ENCODE data around the gene STIP1. TPM values are rescaled to one million over a fixed set of nuclear protein-coding genes. Genes with fewer than 3 reads are reported as not detected.

Gene STIP1
- total RNA-seq, 1 experiment from 2014 or later, result 338 TPM

- H3K79me2 ChIP-seq (ENCODE audit: insufficient read depth, low read length), result no peaks in the 10 kb centered on the region
- H3K14ac ChIP-seq (ENCODE audit: insufficient read depth, low read length), result no peak overlapping the region
- Mint-ChIP-seq H3K27ac (no peak overlapping the region), H3K4me1 (peaks cover 23 to 34% of the 10 kb centered on the region in 2 experiments), H3K4me3 (peak overlapping the region; percentile 80 to 91), H3K27me3 (ENCODE audit: low read depth) (peaks cover 11% of the 10 kb centered on the region), H3K9me3 (no peaks in the 10 kb centered on the region), H3K36me3 (ENCODE audit: insufficient read depth in 1 of 3, low read depth in 3 of 3) (peaks cover 0 to 14% (median 10%) of the 10 kb centered on the region in 3 experiments; a peak in 4 of 7 replicates)
- no peak overlapping the region for H3K9ac ChIP-seq (ENCODE audit: extremely low read depth, insufficient read length, low read length)
- H2BK5ac ChIP-seq (ENCODE audit: insufficient read length, low read length), result no peak overlapping the region
- H3T11ph ChIP-seq (ENCODE audit: low read length), result no peak overlapping the region
- no peak overlapping the region for H3K18ac ChIP-seq (ENCODE audit: insufficient read length, low read depth, low read length)
- no peak overlapping the region for H3K4me2 ChIP-seq (ENCODE audit: insufficient read depth, insufficient read length, low read length)
- H3K4me1 ChIP-seq (ENCODE audit: insufficient read depth, low read length), result 0 out of 2 replicates have a peak, but pooled peaks cover 3% of the 10 kb centered on the region
- no peak overlapping the region for H3K56ac ChIP-seq (ENCODE audit: insufficient read length, low read depth, low read length)
- no peaks in the 10 kb centered on the region for H3K79me1 ChIP-seq (ENCODE audit: insufficient read depth, low read depth, low read length, poor library complexity, severe bottlenecking)
- peaks cover 27% of the 10 kb centered on the region for H3K23me2 ChIP-seq (ENCODE audit: insufficient read length, low read depth, low read length, poor library complexity, severe bottlenecking)
- H2AFZ ChIP-seq (ENCODE audit: low read length), result no peak overlapping the region
- no CpG with 5 or more reads among the region's 3 CpGs for WGBS (ENCODE audit: extremely low coverage, insufficient read length, low lambda C conversion rate)
- no peaks in the 10 kb centered on the region for H3K9me3 ChIP-seq (ENCODE audit: control insufficient read depth, low read depth, low read length)
- H3K27ac ChIP-seq (ENCODE audit: insufficient read length, low read depth, low read length), result no peak overlapping the region
- no peak overlapping the region for H2BK12ac ChIP-seq (ENCODE audit: insufficient read length, low read depth, low read length)
- TF ChIP-seq, protein P1, sequence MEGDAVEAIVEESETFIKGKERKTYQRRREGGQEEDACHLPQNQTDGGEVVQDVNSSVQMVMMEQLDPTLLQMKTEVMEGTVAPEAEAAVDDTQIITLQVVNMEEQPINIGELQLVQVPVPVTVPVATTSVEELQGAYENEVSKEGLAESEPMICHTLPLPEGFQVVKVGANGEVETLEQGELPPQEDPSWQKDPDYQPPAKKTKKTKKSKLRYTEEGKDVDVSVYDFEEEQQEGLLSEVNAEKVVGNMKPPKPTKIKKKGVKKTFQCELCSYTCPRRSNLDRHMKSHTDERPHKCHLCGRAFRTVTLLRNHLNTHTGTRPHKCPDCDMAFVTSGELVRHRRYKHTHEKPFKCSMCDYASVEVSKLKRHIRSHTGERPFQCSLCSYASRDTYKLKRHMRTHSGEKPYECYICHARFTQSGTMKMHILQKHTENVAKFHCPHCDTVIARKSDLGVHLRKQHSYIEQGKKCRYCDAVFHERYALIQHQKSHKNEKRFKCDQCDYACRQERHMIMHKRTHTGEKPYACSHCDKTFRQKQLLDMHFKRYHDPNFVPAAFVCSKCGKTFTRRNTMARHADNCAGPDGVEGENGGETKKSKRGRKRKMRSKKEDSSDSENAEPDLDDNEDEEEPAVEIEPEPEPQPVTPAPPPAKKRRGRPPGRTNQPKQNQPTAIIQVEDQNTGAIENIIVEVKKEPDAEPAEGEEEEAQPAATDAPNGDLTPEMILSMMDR (conservative IDR thresholded peaks at IDR 0.05), result no peak
- no peak overlapping the region for H3K4ac ChIP-seq (ENCODE audit: low read depth, low read length)
- H4K8ac ChIP-seq (replicated peaks; ENCODE audit: insufficient read length, low read depth, low read length), result no peak overlapping the region
- no peak for DNase-seq
- H3K27me3 ChIP-seq (ENCODE audit: insufficient read depth, low read length), result no peaks in the 10 kb centered on the region
- no peak overlapping the region for H2BK20ac ChIP-seq (ENCODE audit: low read depth, low read length, poor library complexity, severe bottlenecking)
- peak overlapping the region; percentile 33; the same call in 1 of the 2 replicates for H2BK15ac ChIP-seq (ENCODE audit: low read depth, low read length)
- no peak overlapping the region for H4K91ac ChIP-seq (ENCODE audit: insufficient read length, low read depth, low read length)
- H4K5ac ChIP-seq (ENCODE audit: insufficient read length, low read depth, low read length), result no peak overlapping the region
- no peak overlapping the region for H2BK120ac ChIP-seq (ENCODE audit: low read depth, low read length, poor library complexity, severe bottlenecking)
- H4K20me1 ChIP-seq (ENCODE audit: control insufficient read depth, insufficient read depth, insufficient read length), result no peaks in the 10 kb centered on the region
- H3K23ac ChIP-seq (ENCODE audit: insufficient read length, low read depth, low read length), result no peak overlapping the region
- H2AK5ac ChIP-seq (ENCODE audit: insufficient read length, low read length), result no peak overlapping the region
Observed at GRCh38 chr11:64227405-64227956, 41.5 kb downstream of the STIP1 start.

All from H9 (cell line).